ENCODE measurements around the gene SCNM1.

GRCh38 chr1:151145304-151146071 lies 20.5 kb upstream of the SCNM1 start:
- TF ChIP-seq CTCF (IDR thresholded peaks at IDR 0.05) = no peak
- no peak for TF ChIP-seq POLR2A (IDR thresholded peaks at IDR 0.05)

All from body of pancreas (tissue), 4 donors.